A673 (cell line): ENCODE data around the gene CCNI. TPM values are rescaled to one million over a fixed set of nuclear protein-coding genes. Genes with fewer than 3 reads are reported as not detected.

Source experiments
- BruUV-seq: library from RNA; stranded (reverse); fragments of 400-500 nt; replicated peaks from 2 replicates; lab custom pipeline; 2021; lab: Mats Ljungman, UMichigan
- CTCF ChIA-PET: fragments of 300-600 bp; sonication (Branson Sonifier 250); formaldehyde crosslinking; loops from one replicate; lab custom pipeline; 2022; ENCODE audit warnings: antibody characterized with exemption; lab: Charles Lee
- POLR2A ChIA-PET: fragments of 300-600 bp; sonication (Branson Sonifier 250); formaldehyde crosslinking; loops from one replicate; lab custom pipeline; 2022; ENCODE audit warnings: antibody characterized with exemption; ENCODE audit not compliant: low non-redundant PET; lab: Charles Lee
- DNase-seq: peaks from one replicate; pipeline ENCODE4 v3.0.0-alpha.2; 2015; ENCODE audit warnings: low spot score
- H3K27ac ChIP-seq: fragments of 200-600 bp; sonication (generic); 2 replicates; pipeline ENCODE4 v1.5.1; 2016; ENCODE audit warnings: mixed run types, low read depth, mild to moderate bottlenecking, mixed read lengths, antibody characterized with exemption, low read length; ENCODE audit not compliant: poor library complexity, severe bottlenecking
- H3K27me3 ChIP-seq: fragments of 200-600 bp; sonication (generic); replicated peaks from 2 replicates; pipeline ENCODE4 v1.6.1; 2017; ENCODE audit warnings: mixed run types, low read depth, mild to moderate bottlenecking, mixed read lengths, antibody characterized with exemption, low read length; ENCODE audit not compliant: insufficient read depth, poor library complexity
- H3K36me3 ChIP-seq: fragments of 200-600 bp; sonication (generic); 2 replicates; pipeline ENCODE4 v1.6.1; 2016; ENCODE audit warnings: mixed run types, mild to moderate bottlenecking, mixed read lengths, antibody characterized with exemption, low read length; ENCODE audit not compliant: insufficient read depth, poor library complexity, severe bottlenecking
- H3K4me1 ChIP-seq: fragments of 200-600 bp; sonication (generic); 2 replicates; pipeline ENCODE4 v1.6.1; 2017; ENCODE audit warnings: mixed run types, mild to moderate bottlenecking, mixed read lengths, antibody characterized with exemption, low read length; ENCODE audit not compliant: insufficient read depth, poor library complexity, severe bottlenecking
- H3K4me3 ChIP-seq: fragments of 200-600 bp; sonication (generic); 2 replicates; pipeline ENCODE4 v1.5.1; 2016; ENCODE audit warnings: low read depth, mixed run types, mild to moderate bottlenecking, mixed read lengths, low read length; ENCODE audit not compliant: poor library complexity, severe bottlenecking
- H3K9me3 ChIP-seq: fragments of 200-600 bp; sonication (generic); 2 replicates; pipeline ENCODE4 v1.6.1; 2016; ENCODE audit warnings: mixed run types, low read depth, mild to moderate bottlenecking, mixed read lengths, antibody characterized with exemption, low read length; ENCODE audit not compliant: poor library complexity, severe bottlenecking
- CTCF ChIP-seq: fragments of 300-800, 200-600 bp; sonication (generic); conservative IDR thresholded peaks from 2 replicates; pipeline ENCODE4 v1.5.1; 2017; ENCODE audit warnings: low read depth, mild to moderate bottlenecking, antibody characterized with exemption, low read length, moderate library complexity, mixed read lengths
- EZH2 ChIP-seq: fragments of 200-600 bp; sonication (generic); IDR thresholded peaks from 2 replicates; pipeline ENCODE4 v1.6.1; 2017; ENCODE audit warnings: borderline replicate concordance, low read depth, mild to moderate bottlenecking, mixed read lengths, antibody characterized with exemption, low read length; ENCODE audit not compliant: poor library complexity, severe bottlenecking
- intact Hi-C: fragments of 100-400 bp; cut with micrococcal nuclease; formaldehyde crosslinking; loops from one replicate; pipeline ENCODE4 v1.10.0; 2022; ENCODE audit not compliant: unreplicated experiment
- total RNA-seq: library from RNA; stranded (reverse); gene quantifications from 2 replicates; pipeline ENCODE4 v1.2.3, GENCODE V29; 2021

Gene CCNI
- total RNA-seq, 1 experiment from 2014 or later = 134 TPM

GRCh38 chr4:77104388-77104787 is 28.6 kb upstream of the CCNI start:
- CTCF ChIA-PET = no interaction called here
- no peak overlapping the region for H3K27ac ChIP-seq
- TF ChIP-seq CTCF (no peak), EZH2 (no peak)
- intact Hi-C loops = no loop called here
- DNase-seq = no peak
- no peaks in the 10 kb centered on the region for H3K36me3 ChIP-seq
- POLR2A ChIA-PET = no interaction called here
- no peaks in the 10 kb centered on the region for H3K4me1 ChIP-seq
- H3K4me3 ChIP-seq = no peak overlapping the region
- no TSS peak for BruUV-seq
- H3K9me3 ChIP-seq = no peaks in the 10 kb centered on the region
- no peaks in the 10 kb centered on the region for H3K27me3 ChIP-seq

- no TSS peak for BruUV-seq
- no peaks in the 10 kb centered on the region for H3K27me3 ChIP-seq
- TF ChIP-seq CTCF (no peak), EZH2 (no peak)
- peak; percentile 9 for DNase-seq
- POLR2A ChIA-PET = no interaction called here
- no peak overlapping the region for H3K27ac ChIP-seq
- no peaks in the 10 kb centered on the region for H3K9me3 ChIP-seq
- H3K36me3 ChIP-seq = no peaks in the 10 kb centered on the region
- H3K4me3 ChIP-seq = no peak overlapping the region
- intact Hi-C loops = no loop called here
- CTCF ChIA-PET = no interaction called here
- H3K4me1 ChIP-seq = no peaks in the 10 kb centered on the region
Measured at GRCh38 chr4:77100234-77100633, 24.4 kb upstream of the CCNI start.

- no peaks in the 10 kb centered on the region for H3K9me3 ChIP-seq
- no TSS peak for BruUV-seq
- no peak for DNase-seq
- POLR2A ChIA-PET = no interaction called here
- no peaks in the 10 kb centered on the region for H3K4me1 ChIP-seq
- H3K4me3 ChIP-seq = no peak overlapping the region
- H3K27ac ChIP-seq = no peak overlapping the region
- H3K36me3 ChIP-seq = no peaks in the 10 kb centered on the region
- CTCF ChIA-PET = no interaction called here
- no peaks in the 10 kb centered on the region for H3K27me3 ChIP-seq
- no peak for TF ChIP-seq EZH2
- TF ChIP-seq CTCF = no peak
- intact Hi-C loops = no loop called here
Measured at GRCh38 chr4:77097611-77098010, 21.8 kb upstream of the CCNI start.
